ENCODE measurements around the gene TIAL1. TPM values are rescaled to one million over a fixed set of nuclear protein-coding genes. Genes with fewer than 3 reads are reported as not detected.

The TIAL1 gene
- polyA plus RNA-seq, 2 donors = 46.8 to 55.1 TPM

GRCh38 chr10:119616882-119617570, 20.3 kb upstream of the TIAL1 start:
- Histone ChIP-seq H3K9me3 (ENCODE audit: control insufficient read depth in 2 of 2, insufficient read depth in 1 of 2, low read depth in 1 of 2, low read length in 1 of 2) (no peaks in the 10 kb centered on the region), H3K27ac (ENCODE audit: low read depth in 2 of 2, low read length in 1 of 2) (no peak overlapping the region), H3K36me3 (ENCODE audit: control insufficient read depth in 2 of 2, insufficient read depth in 2 of 2, low read length in 1 of 2) (no peaks in the 10 kb centered on the region), H3K4me3 (ENCODE audit: low read depth in 1 of 2, low read length in 2 of 2) (no peak overlapping the region), H3K27me3 (ENCODE audit: control insufficient read depth in 1 of 2, insufficient read depth in 2 of 2, low read length in 2 of 2) (no peaks in the 10 kb centered on the region), H3K4me1 (ENCODE audit: control insufficient read depth in 2 of 2, insufficient read depth in 2 of 2, low read length in 1 of 2) (no peaks in the 10 kb centered on the region)
- 72 to 82% methylated on average over 13 of the region's 13 CpGs for WGBS, 2 donors

GRCh38 chr10:119614686-119615085, 17.9 kb upstream of the TIAL1 start:
- no peaks in the 10 kb centered on the region for H3K27me3 ChIP-seq (ENCODE audit: control insufficient read depth in 1 of 2, insufficient read depth in 2 of 2, low read length in 2 of 2)
- no peak overlapping the region for H3K4me3 ChIP-seq (ENCODE audit: low read depth in 1 of 2, low read length in 2 of 2)
- H3K36me3 ChIP-seq (ENCODE audit: control insufficient read depth in 2 of 2, insufficient read depth in 2 of 2, low read length in 1 of 2) = no peaks in the 10 kb centered on the region
- H3K4me1 ChIP-seq (ENCODE audit: control insufficient read depth in 2 of 2, insufficient read depth in 2 of 2, low read length in 1 of 2) = no peaks in the 10 kb centered on the region
- no peaks in the 10 kb centered on the region for H3K9me3 ChIP-seq (ENCODE audit: control insufficient read depth in 2 of 2, insufficient read depth in 1 of 2, low read depth in 1 of 2, low read length in 1 of 2)
- WGBS, 2 donors = 81 to 88% methylated on average over 5 of the region's 5 CpGs
- no peak overlapping the region for H3K27ac ChIP-seq (ENCODE audit: low read depth in 2 of 2, low read length in 1 of 2)

GRCh38 chr10:119613741-119614140, 17.0 kb upstream of the TIAL1 start:
- Histone ChIP-seq H3K9me3 (ENCODE audit: control insufficient read depth in 2 of 2, insufficient read depth in 1 of 2, low read depth in 1 of 2, low read length in 1 of 2) (no peaks in the 10 kb centered on the region), H3K27ac (ENCODE audit: low read depth in 2 of 2, low read length in 1 of 2) (no peak overlapping the region), H3K4me1 (ENCODE audit: control insufficient read depth in 2 of 2, insufficient read depth in 2 of 2, low read length in 1 of 2) (no peaks in the 10 kb centered on the region), H3K36me3 (ENCODE audit: control insufficient read depth in 2 of 2, insufficient read depth in 2 of 2, low read length in 1 of 2) (no peaks in the 10 kb centered on the region), H3K4me3 (ENCODE audit: low read depth in 1 of 2, low read length in 2 of 2) (no peak overlapping the region), H3K27me3 (ENCODE audit: control insufficient read depth in 1 of 2, insufficient read depth in 2 of 2, low read length in 2 of 2) (no peaks in the 10 kb centered on the region)
- WGBS, 2 donors = 90 to 94% methylated on average over 6 of the region's 6 CpGs

- H3K4me3 ChIP-seq (ENCODE audit: low read depth in 1 of 2, low read length in 2 of 2) = no peak overlapping the region
- no peaks in the 10 kb centered on the region for H3K36me3 ChIP-seq (ENCODE audit: control insufficient read depth in 2 of 2, insufficient read depth in 2 of 2, low read length in 1 of 2)
- no peak overlapping the region for H3K27ac ChIP-seq (ENCODE audit: low read depth in 2 of 2, low read length in 1 of 2)
- H3K4me1 ChIP-seq (ENCODE audit: control insufficient read depth in 2 of 2, insufficient read depth in 2 of 2, low read length in 1 of 2) = no peaks in the 10 kb centered on the region
- no peaks in the 10 kb centered on the region for H3K27me3 ChIP-seq (ENCODE audit: control insufficient read depth in 1 of 2, insufficient read depth in 2 of 2, low read length in 2 of 2)
- whole genome bisulfite sequencing, 2 donors = 71 to 80% methylated on average over 4 of the region's 4 CpGs
- no peaks in the 10 kb centered on the region for H3K9me3 ChIP-seq (ENCODE audit: control insufficient read depth in 2 of 2, insufficient read depth in 1 of 2, low read depth in 1 of 2, low read length in 1 of 2)
Observed at GRCh38 chr10:119611433-119611832, 14.7 kb upstream of the TIAL1 start.

DNA sequence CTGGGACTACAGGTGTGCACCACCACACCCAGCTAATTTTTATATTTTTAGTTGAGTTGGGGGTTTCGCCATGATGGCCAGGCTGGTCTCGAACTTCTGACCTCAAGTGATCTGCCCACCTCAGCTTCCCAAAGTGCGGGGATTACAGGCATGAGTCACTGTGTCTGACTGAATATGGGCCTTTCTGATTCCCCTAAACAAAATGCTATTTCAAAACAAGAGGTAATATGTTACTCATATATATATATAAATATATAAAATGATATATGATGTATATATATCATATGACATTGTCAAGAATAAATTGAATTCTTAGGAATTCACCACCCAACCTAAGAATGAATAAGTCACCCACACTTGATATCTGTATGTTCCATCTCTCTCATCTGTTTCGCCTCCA, 12.8 kb upstream of the TIAL1 start:
- no peaks in the 10 kb centered on the region for H3K27me3 ChIP-seq (ENCODE audit: control insufficient read depth in 1 of 2, insufficient read depth in 2 of 2, low read length in 2 of 2)
- no peak overlapping the region for H3K4me3 ChIP-seq (ENCODE audit: low read depth in 1 of 2, low read length in 2 of 2)
- H3K4me1 ChIP-seq (ENCODE audit: control insufficient read depth in 2 of 2, insufficient read depth in 2 of 2, low read length in 1 of 2) = no peaks in the 10 kb centered on the region
- H3K36me3 ChIP-seq (ENCODE audit: control insufficient read depth in 2 of 2, insufficient read depth in 2 of 2, low read length in 1 of 2) = no peaks in the 10 kb centered on the region
- H3K9me3 ChIP-seq (ENCODE audit: control insufficient read depth in 2 of 2, insufficient read depth in 1 of 2, low read depth in 1 of 2, low read length in 1 of 2) = no peaks in the 10 kb centered on the region
- no peak overlapping the region for H3K27ac ChIP-seq (ENCODE audit: low read depth in 2 of 2, low read length in 1 of 2)
- 93 to 94% methylated on average over 4 of the region's 4 CpGs for whole genome bisulfite sequencing, 2 donors

- no peak overlapping the region for H3K4me3 ChIP-seq (ENCODE audit: low read depth in 1 of 2, low read length in 2 of 2)
- no peaks in the 10 kb centered on the region for H3K9me3 ChIP-seq (ENCODE audit: control insufficient read depth in 2 of 2, insufficient read depth in 1 of 2, low read depth in 1 of 2, low read length in 1 of 2)
- no peak overlapping the region for H3K27ac ChIP-seq (ENCODE audit: low read depth in 2 of 2, low read length in 1 of 2)
- H3K36me3 ChIP-seq (ENCODE audit: control insufficient read depth in 2 of 2, insufficient read depth in 2 of 2, low read length in 1 of 2) = no peaks in the 10 kb centered on the region
- H3K27me3 ChIP-seq (ENCODE audit: control insufficient read depth in 1 of 2, insufficient read depth in 2 of 2, low read length in 2 of 2) = no peaks in the 10 kb centered on the region
- no peaks in the 10 kb centered on the region for H3K4me1 ChIP-seq (ENCODE audit: control insufficient read depth in 2 of 2, insufficient read depth in 2 of 2, low read length in 1 of 2)
- WGBS, 2 donors = 25 to 26% methylated on average over 15 of the region's 15 CpGs
Observed at GRCh38 chr10:119608316-119609155, 11.8 kb upstream of the TIAL1 start.

- Histone ChIP-seq H3K4me1 (ENCODE audit: control insufficient read depth in 2 of 2, insufficient read depth in 2 of 2, low read length in 1 of 2) (no peaks in the 10 kb centered on the region), H3K27ac (ENCODE audit: low read depth in 2 of 2, low read length in 1 of 2) (no peak overlapping the region), H3K4me3 (ENCODE audit: low read depth in 1 of 2, low read length in 2 of 2) (no peak overlapping the region), H3K9me3 (ENCODE audit: control insufficient read depth in 2 of 2, insufficient read depth in 1 of 2, low read depth in 1 of 2, low read length in 1 of 2) (no peaks in the 10 kb centered on the region), H3K36me3 (ENCODE audit: control insufficient read depth in 2 of 2, insufficient read depth in 2 of 2, low read length in 1 of 2) (no peaks in the 10 kb centered on the region), H3K27me3 (ENCODE audit: control insufficient read depth in 1 of 2, insufficient read depth in 2 of 2, low read length in 2 of 2) (no peaks in the 10 kb centered on the region)
Observed at GRCh38 chr10:119604468-119604867, 7.7 kb upstream of the TIAL1 start.

- H3K9me3 ChIP-seq (ENCODE audit: control insufficient read depth in 2 of 2, insufficient read depth in 1 of 2, low read depth in 1 of 2, low read length in 1 of 2) = no peaks in the 10 kb centered on the region
- H3K4me1 ChIP-seq (ENCODE audit: control insufficient read depth in 2 of 2, insufficient read depth in 2 of 2, low read length in 1 of 2) = no peaks in the 10 kb centered on the region
- H3K27me3 ChIP-seq (ENCODE audit: control insufficient read depth in 1 of 2, insufficient read depth in 2 of 2, low read length in 2 of 2) = no peaks in the 10 kb centered on the region
- no peak overlapping the region for H3K27ac ChIP-seq (ENCODE audit: low read depth in 2 of 2, low read length in 1 of 2)
- 70 to 73% methylated on average over 2 of the region's 2 CpGs for WGBS, 2 donors
- H3K4me3 ChIP-seq (ENCODE audit: low read depth in 1 of 2, low read length in 2 of 2) = no peak overlapping the region
- H3K36me3 ChIP-seq (ENCODE audit: control insufficient read depth in 2 of 2, insufficient read depth in 2 of 2, low read length in 1 of 2) = no peaks in the 10 kb centered on the region
Observed at GRCh38 chr10:119602241-119603095, 5.7 kb upstream of the TIAL1 start.

DNA sequence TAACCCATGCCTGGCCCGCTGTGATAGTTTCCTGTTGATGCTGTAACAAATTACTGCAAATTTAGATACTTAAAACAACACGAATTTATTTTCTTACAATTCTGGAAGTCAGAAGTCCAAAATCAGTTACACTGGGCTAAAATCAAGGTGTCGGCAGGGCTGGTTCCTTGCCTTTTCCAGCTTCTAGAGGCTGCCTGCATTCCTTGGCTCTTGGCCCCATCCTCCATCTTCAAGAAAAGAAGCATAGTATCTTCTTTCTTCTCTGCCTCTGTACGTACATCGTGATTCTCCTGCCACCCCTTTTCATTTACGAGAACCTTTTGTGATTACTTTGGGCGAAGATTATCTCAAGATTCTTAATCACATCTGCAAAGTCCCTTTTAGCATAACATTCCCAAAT, 1.6 kb upstream of the TIAL1 start:
- Histone ChIP-seq H3K4me3 (ENCODE audit: low read depth in 1 of 2, low read length in 2 of 2) (no peak overlapping the region), H3K36me3 (ENCODE audit: control insufficient read depth in 2 of 2, insufficient read depth in 2 of 2, low read length in 1 of 2) (no peaks in the 10 kb centered on the region), H3K9me3 (ENCODE audit: control insufficient read depth in 2 of 2, insufficient read depth in 1 of 2, low read depth in 1 of 2, low read length in 1 of 2) (no peaks in the 10 kb centered on the region), H3K27ac (ENCODE audit: low read depth in 2 of 2, low read length in 1 of 2) (no peak overlapping the region), H3K27me3 (ENCODE audit: control insufficient read depth in 1 of 2, insufficient read depth in 2 of 2, low read length in 2 of 2) (no peaks in the 10 kb centered on the region), H3K4me1 (ENCODE audit: control insufficient read depth in 2 of 2, insufficient read depth in 2 of 2, low read length in 1 of 2) (no peaks in the 10 kb centered on the region)
- WGBS, 2 donors = 98% methylated on average over 7 of the region's 7 CpGs
